MCF 10A (cell line): Measurements from ENCODE around the gene PRELID3B. TPM values are rescaled to one million over a fixed set of nuclear protein-coding genes. Genes with fewer than 3 reads are reported as not detected.
A peak's percentile ranks its signal among the peaks of the same experiment; 100 is the strongest.

Experiments used
- BruUV-seq: library from RNA; stranded (reverse); fragments of 400-500 nt; replicated peaks from 2 replicates; lab custom pipeline; 2021; lab: Mats Ljungman, UMichigan
- CTCF ChIA-PET: fragments of 300-600 bp; sonication (Branson Sonifier 250); formaldehyde crosslinking; extraction: SDS; loops from one replicate; lab custom pipeline; 2021; ENCODE audit warnings: antibody characterized with exemption, inconsistent platforms; lab: Yijun Ruan, JAX
- POLR2A ChIA-PET: fragments of 300-600, 350-650 bp; sonication (Branson Sonifier 250); formaldehyde crosslinking; extraction: SDS; loops from one replicate; lab custom pipeline; 2020; ENCODE audit warnings: antibody characterized with exemption, inconsistent platforms; lab: Yijun Ruan, JAX
- DNase-seq: peaks from one replicate; pipeline ENCODE4 v3.0.0-alpha.2; 2018; ENCODE audit not compliant: unreplicated experiment
- H3K27ac Mint-ChIP-seq: one replicate; pipeline ENCODE4 v1.8.0; 2022; ENCODE audit warnings: mild to moderate bottlenecking, low read depth, mixed read lengths; ENCODE audit not compliant: unreplicated experiment
- H3K27me3 Mint-ChIP-seq: one replicate; pipeline ENCODE4 v1.8.0; 2022; ENCODE audit warnings: mixed read lengths; ENCODE audit not compliant: insufficient read depth, unreplicated experiment
- H3K36me3 Mint-ChIP-seq: one replicate; pipeline ENCODE4 v1.8.0; 2022; ENCODE audit warnings: mild to moderate bottlenecking, moderate library complexity, mixed read lengths; ENCODE audit not compliant: insufficient read depth, unreplicated experiment
- H3K4me1 Mint-ChIP-seq: one replicate; pipeline ENCODE4 v1.8.0; 2022; ENCODE audit warnings: mixed read lengths; ENCODE audit not compliant: insufficient read depth, unreplicated experiment
- H3K4me3 Mint-ChIP-seq: one replicate; pipeline ENCODE4 v1.8.0; 2022; ENCODE audit warnings: mild to moderate bottlenecking, moderate library complexity, mixed read lengths; ENCODE audit not compliant: unreplicated experiment
- H3K9me3 Mint-ChIP-seq: one replicate; pipeline ENCODE4 v1.8.0; 2022; ENCODE audit warnings: mixed read lengths; ENCODE audit not compliant: unreplicated experiment
- intact Hi-C: fragments of 100-400 bp; cut with micrococcal nuclease; formaldehyde crosslinking; loops from 2 replicates; pipeline ENCODE4 v1.14.1; 2022
- total RNA-seq: library from RNA; stranded (reverse); gene quantifications from 2 replicates; pipeline ENCODE4 v1.2.3, GENCODE V29; 2022
- TF ChIP-seq, protein P1 (sequence below): fragments of 200-600 bp; IDR thresholded peaks from one replicate; pipeline ENCODE4 v1.8.0; 2022; ENCODE audit warnings: antibody characterized with exemption, mild to moderate bottlenecking; ENCODE audit not compliant: unreplicated experiment

Gene PRELID3B
- total RNA-seq, 1 experiment from 2014 or later: 197 TPM

DNA sequence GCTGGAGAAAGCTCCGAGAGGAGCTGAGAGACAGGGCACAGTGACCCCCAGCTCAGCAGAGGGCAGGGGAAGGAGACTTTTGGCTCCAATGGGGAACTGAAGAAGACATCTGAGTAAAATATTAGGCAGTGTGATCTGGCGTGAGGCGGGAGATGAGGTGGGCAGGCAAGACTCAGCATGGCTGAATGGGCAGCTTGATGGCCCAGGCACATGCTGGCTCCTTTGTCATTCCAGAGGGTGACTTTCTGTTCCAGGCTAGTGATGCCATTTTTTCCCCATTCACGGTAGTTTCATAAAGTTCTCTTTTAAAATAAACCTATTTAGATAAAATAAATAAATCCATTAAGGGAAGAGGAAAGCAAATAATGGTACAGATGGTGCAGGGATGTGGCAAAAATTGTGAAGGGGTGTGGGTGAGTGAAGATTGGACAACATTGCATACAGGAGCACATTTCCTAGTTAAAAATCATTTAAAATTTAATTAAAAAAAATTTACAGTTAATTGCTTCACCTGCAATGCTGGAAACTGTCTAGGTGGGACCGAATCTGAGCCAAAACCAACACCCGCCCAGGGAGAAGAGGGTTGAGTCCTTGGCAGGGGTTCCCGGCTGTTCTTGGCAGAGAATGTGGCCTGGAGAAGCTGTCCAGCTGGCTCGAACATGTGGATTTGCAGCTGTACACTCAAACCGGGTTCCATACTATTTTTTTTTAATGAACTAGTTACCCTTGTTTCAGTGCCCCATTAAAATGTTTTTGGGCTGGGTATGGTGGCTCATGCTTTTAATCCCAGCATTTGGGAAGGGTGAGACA lies 41.7 kb upstream of the PRELID3B start:
- Mint-ChIP-seq H3K36me3 (no peaks in the 10 kb centered on the region), H3K9me3 (no peaks in the 10 kb centered on the region), H3K4me1 (peaks cover 19% of the 10 kb centered on the region), H3K27me3 (peaks cover 14% of the 10 kb centered on the region), H3K27ac (no peak overlapping the region), H3K4me3 (no peak overlapping the region)
- TF ChIP-seq, protein P1, sequence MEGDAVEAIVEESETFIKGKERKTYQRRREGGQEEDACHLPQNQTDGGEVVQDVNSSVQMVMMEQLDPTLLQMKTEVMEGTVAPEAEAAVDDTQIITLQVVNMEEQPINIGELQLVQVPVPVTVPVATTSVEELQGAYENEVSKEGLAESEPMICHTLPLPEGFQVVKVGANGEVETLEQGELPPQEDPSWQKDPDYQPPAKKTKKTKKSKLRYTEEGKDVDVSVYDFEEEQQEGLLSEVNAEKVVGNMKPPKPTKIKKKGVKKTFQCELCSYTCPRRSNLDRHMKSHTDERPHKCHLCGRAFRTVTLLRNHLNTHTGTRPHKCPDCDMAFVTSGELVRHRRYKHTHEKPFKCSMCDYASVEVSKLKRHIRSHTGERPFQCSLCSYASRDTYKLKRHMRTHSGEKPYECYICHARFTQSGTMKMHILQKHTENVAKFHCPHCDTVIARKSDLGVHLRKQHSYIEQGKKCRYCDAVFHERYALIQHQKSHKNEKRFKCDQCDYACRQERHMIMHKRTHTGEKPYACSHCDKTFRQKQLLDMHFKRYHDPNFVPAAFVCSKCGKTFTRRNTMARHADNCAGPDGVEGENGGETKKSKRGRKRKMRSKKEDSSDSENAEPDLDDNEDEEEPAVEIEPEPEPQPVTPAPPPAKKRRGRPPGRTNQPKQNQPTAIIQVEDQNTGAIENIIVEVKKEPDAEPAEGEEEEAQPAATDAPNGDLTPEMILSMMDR: no peak
- ChIA-PET CTCF (interaction anchor here (0.6 to 7.1 kb wide), 6 partner anchors 52 to 372 kb away, joined by 3 to 98 read pairs (median 4); partner anchors contain the start of gene ATP5F1E), POLR2A (no interaction called here)
- DNase-seq: peak; percentile 35
- intact Hi-C loops: no loop called here
- BruUV-seq: no TSS peak

DNA sequence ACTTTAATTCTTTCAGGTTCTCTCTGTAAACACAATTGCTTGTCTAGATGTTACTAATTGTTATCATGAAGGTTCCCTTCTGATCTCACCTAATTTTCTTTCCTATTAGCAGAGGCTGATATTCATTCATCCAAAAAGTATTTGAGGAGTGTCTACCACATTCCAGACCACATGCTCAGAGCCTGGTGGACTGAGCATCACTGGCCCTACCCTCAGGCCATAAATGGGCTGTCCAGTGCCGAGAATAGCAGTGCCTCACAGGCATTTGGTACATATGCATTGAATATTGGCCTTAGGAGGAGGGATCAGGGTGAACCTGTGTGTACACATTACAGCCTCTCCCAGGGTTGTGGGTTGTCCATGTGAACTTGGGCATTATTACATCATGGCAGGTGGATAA lies 40.4 kb upstream of the PRELID3B start:
- ChIA-PET POLR2A (interaction anchor here (0.6 to 0.9 kb wide), 2 partner anchors 19 to 147 kb away, joined by 3 to 4 read pairs; no protein-coding TSS in a partner anchor), CTCF (interaction anchor here (0.6 to 1.4 kb wide), 6 partner anchors 11 to 238 kb away, joined by 3 to 7 read pairs (median 3); no protein-coding TSS in a partner anchor)
- H3K27ac Mint-ChIP-seq: peak overlapping the region; percentile 8
- DNase-seq: peak; percentile 11
- no peaks in the 10 kb centered on the region for H3K36me3 Mint-ChIP-seq
- intact Hi-C loops: no loop called here
- no peak overlapping the region for H3K4me3 Mint-ChIP-seq
- peaks cover 1% of the 10 kb centered on the region for H3K27me3 Mint-ChIP-seq
- peaks cover 25% of the 10 kb centered on the region for H3K4me1 Mint-ChIP-seq
- BruUV-seq: no TSS peak
- TF ChIP-seq, protein P1: no peak
- H3K9me3 Mint-ChIP-seq: no peaks in the 10 kb centered on the region

DNA sequence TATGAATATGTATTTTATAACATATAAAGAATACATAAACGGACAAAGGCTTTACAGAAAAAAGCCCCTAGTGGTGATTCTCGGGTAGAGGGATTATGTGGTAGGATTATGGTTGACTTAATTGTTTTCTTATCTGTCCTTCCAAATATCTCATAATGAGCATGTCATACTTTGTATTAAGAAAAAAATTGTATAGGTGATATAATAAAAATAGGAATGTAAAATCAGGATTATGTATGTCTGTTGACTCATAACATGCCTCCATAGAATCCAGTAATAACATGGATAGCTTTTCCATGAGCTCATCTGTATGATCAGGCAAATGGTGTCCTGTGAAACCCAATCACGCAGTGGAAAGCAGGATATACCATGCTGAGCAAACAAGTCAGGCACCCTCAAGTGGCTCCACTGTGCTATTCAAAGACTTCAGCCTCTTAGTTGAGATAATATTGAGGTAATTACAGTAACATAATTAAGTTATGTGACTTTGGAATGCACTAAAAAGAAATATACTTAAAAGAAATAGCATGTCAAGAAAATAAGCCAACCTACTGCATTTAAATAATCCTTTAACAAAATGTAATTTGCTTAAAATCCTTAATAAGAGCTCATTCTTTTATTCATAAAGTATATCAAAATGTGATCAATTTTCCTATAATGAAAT lies 39.6 kb upstream of the PRELID3B start:
- no peaks in the 10 kb centered on the region for H3K9me3 Mint-ChIP-seq
- CTCF ChIA-PET: interaction anchor here (0.6 to 1.4 kb wide), 7 partner anchors 10 to 373 kb away, joined by 3 to 7 read pairs (median 3); no protein-coding TSS in a partner anchor
- no peak overlapping the region for H3K27ac Mint-ChIP-seq
- no TSS peak for BruUV-seq
- H3K27me3 Mint-ChIP-seq: no peaks in the 10 kb centered on the region
- H3K36me3 Mint-ChIP-seq: no peaks in the 10 kb centered on the region
- TF ChIP-seq, protein P1: peak; percentile 22
- DNase-seq: no peak
- peaks cover 31% of the 10 kb centered on the region for H3K4me1 Mint-ChIP-seq
- no peak overlapping the region for H3K4me3 Mint-ChIP-seq
- POLR2A ChIA-PET: interaction anchor here (0.9 kb wide), 1 partner anchor 18 kb away, joined by 4 read pairs; no protein-coding TSS in a partner anchor
- intact Hi-C loops: no loop called here

DNA sequence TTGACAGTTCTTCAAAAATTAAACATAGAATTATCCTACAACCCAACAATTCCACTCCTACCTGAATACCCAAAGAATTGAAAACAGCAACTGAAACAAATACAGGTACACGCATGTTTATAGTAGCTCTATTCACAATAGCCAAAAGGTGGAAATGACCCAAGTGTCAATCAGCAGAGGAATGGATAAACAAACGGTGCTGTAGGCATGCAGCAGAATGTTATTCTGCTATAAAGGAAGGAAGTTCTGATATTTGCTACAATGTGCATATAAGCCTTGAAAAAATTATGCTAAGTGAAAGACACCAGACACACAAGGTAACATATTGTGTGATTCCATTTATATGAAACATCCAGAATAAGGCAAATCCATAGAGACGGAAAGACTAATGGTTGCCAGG lies 38.5 kb upstream of the PRELID3B start:
- TF ChIP-seq, protein P1: no peak
- no peaks in the 10 kb centered on the region for H3K9me3 Mint-ChIP-seq
- DNase-seq: no peak
- ChIA-PET POLR2A (interaction anchor here (0.6 kb wide), 1 partner anchor 192 kb away, joined by 3 read pairs; no protein-coding TSS in a partner anchor), CTCF (interaction anchor here (0.6 to 1.0 kb wide), 2 partner anchors 87 to 376 kb away, joined by 3 to 4 read pairs; no protein-coding TSS in a partner anchor)
- H3K27me3 Mint-ChIP-seq: no peaks in the 10 kb centered on the region
- intact Hi-C loops: no loop called here
- BruUV-seq: no TSS peak
- H3K27ac Mint-ChIP-seq: no peak overlapping the region
- no peaks in the 10 kb centered on the region for H3K36me3 Mint-ChIP-seq
- no peak overlapping the region for H3K4me3 Mint-ChIP-seq
- H3K4me1 Mint-ChIP-seq: peaks cover 31% of the 10 kb centered on the region
